Panc1 (cell line): Measurements from ENCODE around the gene MAP3K4. TPM values are rescaled to one million over a fixed set of nuclear protein-coding genes. Genes with fewer than 3 reads are reported as not detected.
A peak's percentile ranks its signal among the peaks of the same experiment; 100 is the strongest.

Experiments
- ATAC-seq: fragments of 200-7000 bp; cut with Tn5 transposase; 2 replicates; pipeline ENCODE4 v1.9.1; 2020; ENCODE audit warnings: mild to moderate bottlenecking, moderate library complexity
- BruUV-seq: library from RNA; stranded (reverse); fragments of 400-500 nt; replicated peaks from 2 replicates; lab custom pipeline; 2021; lab: Mats Ljungman, UMichigan
- CTCF ChIA-PET: fragments of 300-600 bp; sonication (Branson Sonifier 250); formaldehyde crosslinking; loops from one replicate; lab custom pipeline; 2022; ENCODE audit warnings: antibody characterized with exemption; lab: Charles Lee
- POLR2A ChIA-PET: fragments of 300-600 bp; sonication (Branson Sonifier 250); formaldehyde crosslinking; loops from one replicate; lab custom pipeline; 2022; ENCODE audit warnings: antibody characterized with exemption; lab: Charles Lee
- DNase-seq: peaks from one replicate; pipeline ENCODE4 v3.0.0-alpha.2; 2010; ENCODE audit warnings: low read depth, low spot score
- H3K27ac ChIP-seq: 2 replicates; pipeline ENCODE4 v1.5.1; 2011; ENCODE audit warnings: mild to moderate bottlenecking, low read length, inconsistent platforms
- H3K27me3 ChIP-seq: fragments of 200-500 bp; sonication (Bioruptor generic); 2 replicates; pipeline ENCODE4 v1.6.0; 2014; ENCODE audit warnings: low read length, inconsistent platforms; ENCODE audit not compliant: control insufficient read depth, insufficient read depth
- H3K36me3 ChIP-seq: fragments of 200-500 bp; sonication (Bioruptor generic); 2 replicates; pipeline ENCODE4 v1.5.1; 2014; ENCODE audit warnings: inconsistent platforms, mild to moderate bottlenecking, low read length, moderate library complexity; ENCODE audit not compliant: control insufficient read depth, insufficient read depth
- H3K4me1 ChIP-seq: 2 replicates; pipeline ENCODE4 v1.5.1; 2011; ENCODE audit warnings: inconsistent platforms, mild to moderate bottlenecking, low read length, moderate library complexity; ENCODE audit not compliant: control insufficient read depth, insufficient read depth
- H3K4me3 ChIP-seq, 2 experiments: 2 replicates each; pipeline ENCODE4 v1.5.1; 2011 to 2012; ENCODE audit warnings: low read depth in 2 of 2, low read length in 2 of 2, mild to moderate bottlenecking in 2 of 2, inconsistent platforms in 1 of 2, moderate library complexity in 1 of 2
- H3K9me3 ChIP-seq: fragments of 200-500 bp; sonication (Bioruptor generic); 2 replicates; pipeline ENCODE4 v1.5.1; 2014; ENCODE audit warnings: low read depth, mild to moderate bottlenecking, inconsistent platforms, low read length, moderate library complexity; ENCODE audit not compliant: control insufficient read depth, insufficient read depth
- CTCF ChIP-seq: fragments of 450-650 bp; IDR thresholded peaks from 2 replicates; pipeline ENCODE4 v1.5.1; 2017; ENCODE audit warnings: mild to moderate bottlenecking
- POLR2AphosphoS5 ChIP-seq: IDR thresholded peaks from 2 replicates; pipeline ENCODE4 v1.6.1; 2012; ENCODE audit warnings: mild to moderate bottlenecking, low read depth, low read length, moderate library complexity
- REST ChIP-seq, 2 experiments: IDR thresholded peaks; 2 replicates each; pipeline ENCODE4 v1.6.1; 2011 to 2012; ENCODE audit warnings: low read depth in 2 of 2, control low read depth in 1 of 2, low read length in 1 of 2, mild to moderate bottlenecking in 1 of 2, moderate library complexity in 1 of 2; ENCODE audit not compliant: insufficient read depth in 1 of 2
- SIN3A ChIP-seq: IDR thresholded peaks from 2 replicates; pipeline ENCODE4 v1.6.1; 2012; ENCODE audit warnings: low read depth, mild to moderate bottlenecking, low read length, moderate library complexity, borderline replicate concordance; ENCODE audit not compliant: insufficient read depth
- TCF7L2 ChIP-seq: IDR thresholded peaks from 2 replicates; pipeline ENCODE4 v1.6.1; 2011; ENCODE audit warnings: mild to moderate bottlenecking, low read depth, low read length, inconsistent platforms
- in situ Hi-C: cut with HindIII; loops from 2 replicates; pipeline ENCODE4 v1.10.0; 2016; ENCODE audit warnings: low sequenced_read_pairs, low pct_unique_long_range_greater_than_20kb
- intact Hi-C: fragments of 100-400 bp; cut with micrococcal nuclease; formaldehyde crosslinking; loops from one replicate; pipeline ENCODE4 v1.10.0; 2022; ENCODE audit not compliant: unreplicated experiment
- total RNA-seq: library from RNA; stranded (reverse); gene quantifications from one replicate; pipeline ENCODE4 v1.2.1, GENCODE V29; 2021; ENCODE audit not compliant: unreplicated experiment

MAP3K4 gene
- total RNA-seq, 1 experiment from 2014 or later, result 49.3 TPM

DNA sequence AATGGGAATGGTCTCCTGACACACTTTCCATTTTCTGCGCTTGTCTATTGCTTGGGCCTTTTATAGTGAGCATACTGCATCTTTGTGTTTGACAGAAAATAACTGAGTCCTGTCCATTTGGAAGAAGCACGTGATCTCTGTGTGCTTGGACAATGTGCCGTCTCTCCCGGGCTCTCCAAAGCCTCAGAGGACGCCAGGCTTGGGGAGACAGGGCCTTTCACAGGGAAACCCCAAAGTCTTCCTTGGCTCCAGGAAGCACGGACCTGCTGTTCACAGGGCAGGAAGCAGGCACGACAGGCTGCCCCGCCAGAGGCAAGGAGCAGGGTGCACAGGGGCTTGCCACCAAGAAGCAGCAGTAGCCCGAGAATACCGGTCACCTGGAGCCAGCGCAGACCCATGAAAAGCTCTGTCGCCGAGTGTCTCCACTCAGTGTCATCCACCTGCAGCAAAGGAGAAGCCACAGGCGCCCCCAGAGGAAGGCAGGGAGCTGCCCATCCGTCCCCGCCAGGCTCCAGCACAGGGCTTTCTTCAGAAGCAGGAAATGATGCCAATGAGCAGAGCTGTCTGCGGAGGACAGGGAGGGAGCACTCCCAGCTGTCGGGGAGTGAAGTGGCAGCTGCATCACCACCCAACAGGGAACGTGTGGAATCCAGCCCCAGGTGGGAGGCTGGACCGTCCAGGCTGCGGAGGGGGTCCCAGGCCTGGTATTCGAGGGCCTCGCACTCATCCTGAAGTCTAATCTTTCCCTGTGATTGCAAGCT lies 147.2 kb downstream of the MAP3K4 start:
- ChIA-PET POLR2A (no interaction called here), CTCF (interaction anchor here (0.6 kb wide), 1 partner anchor 232 kb away, joined by 4 read pairs; no protein-coding TSS in a partner anchor)
- in situ Hi-C loops, result no loop called here
- TF ChIP-seq POLR2AphosphoS5 (no peak), TCF7L2 (no peak), SIN3A (no peak), CTCF (no peak; the same call in 1 of the 2 replicates), REST (IDR thresholded peaks at IDR 0.05; ENCODE audit: insufficient read depth in 1 of 2, low read depth in 2 of 2, low read length in 1 of 2) (no peak)
- H3K4me3 ChIP-seq, result no peak overlapping the region
- H3K9me3 ChIP-seq, result no peaks in the 10 kb centered on the region
- no peaks in the 10 kb centered on the region for H3K36me3 ChIP-seq
- ATAC-seq (peak; percentile 17; the same call in 1 of the 2 replicates), DNase-seq (no peak)
- H3K27ac ChIP-seq, result no peak overlapping the region
- intact Hi-C loops, result no loop called here
- no peaks in the 10 kb centered on the region for H3K4me1 ChIP-seq
- BruUV-seq, result no TSS peak
- H3K27me3 ChIP-seq, result no peaks in the 10 kb centered on the region

- intact Hi-C loops, result no loop called here
- in situ Hi-C loops, result no loop called here
These were observed 147.8 kb downstream of the MAP3K4 start for GRCh38 chr6:161139304-161139765.

More at GRCh38 chr6:161139304-161139765, 147.8 kb downstream of the MAP3K4 start:
- DNase-seq, result no peak
- no peak for TF ChIP-seq TCF7L2
- TF ChIP-seq CTCF, result no peak
- TF ChIP-seq REST (IDR thresholded peaks at IDR 0.05; ENCODE audit: insufficient read depth in 1 of 2, low read depth in 2 of 2, low read length in 1 of 2), result no peak
- TF ChIP-seq SIN3A, result no peak
- CTCF ChIA-PET, result interaction anchor here (0.6 kb wide), 1 partner anchor 231 kb away, joined by 4 read pairs; no protein-coding TSS in a partner anchor
- no peaks in the 10 kb centered on the region for H3K9me3 ChIP-seq
- H3K27me3 ChIP-seq, result no peaks in the 10 kb centered on the region
- no TSS peak for BruUV-seq
- no peak overlapping the region for H3K27ac ChIP-seq
- ATAC-seq, result no peak
- no peaks in the 10 kb centered on the region for H3K4me1 ChIP-seq
- POLR2A ChIA-PET, result no interaction called here
- H3K36me3 ChIP-seq, result no peaks in the 10 kb centered on the region
- no peak overlapping the region for H3K4me3 ChIP-seq
